GM10266 (cell line): ENCODE results near the gene LRRC73.
"Not testable (repeated sequence)": the region's sequence is repeated elsewhere in the genome, so short reads cannot be mapped to it uniquely, and the experiment has no call there.

Experiments
- DNase-seq: peaks from one replicate; pipeline ENCODE4 v3.0.0; 2012; ENCODE audit errors: extremely low spot score
- CTCF ChIP-seq: IDR thresholded peaks from 2 replicates; pipeline ENCODE4 v1.5.1; 2012; ENCODE audit warnings: mild to moderate bottlenecking, low read depth; ENCODE audit not compliant: control insufficient read depth, insufficient read depth; ENCODE audit errors: missing control alignments

Gene LRRC73

GRCh38 chr6:43500921-43501320 is 9.2 kb downstream of the LRRC73 start:
- DNase-seq, result no peak
- no peak for TF ChIP-seq CTCF

DNA sequence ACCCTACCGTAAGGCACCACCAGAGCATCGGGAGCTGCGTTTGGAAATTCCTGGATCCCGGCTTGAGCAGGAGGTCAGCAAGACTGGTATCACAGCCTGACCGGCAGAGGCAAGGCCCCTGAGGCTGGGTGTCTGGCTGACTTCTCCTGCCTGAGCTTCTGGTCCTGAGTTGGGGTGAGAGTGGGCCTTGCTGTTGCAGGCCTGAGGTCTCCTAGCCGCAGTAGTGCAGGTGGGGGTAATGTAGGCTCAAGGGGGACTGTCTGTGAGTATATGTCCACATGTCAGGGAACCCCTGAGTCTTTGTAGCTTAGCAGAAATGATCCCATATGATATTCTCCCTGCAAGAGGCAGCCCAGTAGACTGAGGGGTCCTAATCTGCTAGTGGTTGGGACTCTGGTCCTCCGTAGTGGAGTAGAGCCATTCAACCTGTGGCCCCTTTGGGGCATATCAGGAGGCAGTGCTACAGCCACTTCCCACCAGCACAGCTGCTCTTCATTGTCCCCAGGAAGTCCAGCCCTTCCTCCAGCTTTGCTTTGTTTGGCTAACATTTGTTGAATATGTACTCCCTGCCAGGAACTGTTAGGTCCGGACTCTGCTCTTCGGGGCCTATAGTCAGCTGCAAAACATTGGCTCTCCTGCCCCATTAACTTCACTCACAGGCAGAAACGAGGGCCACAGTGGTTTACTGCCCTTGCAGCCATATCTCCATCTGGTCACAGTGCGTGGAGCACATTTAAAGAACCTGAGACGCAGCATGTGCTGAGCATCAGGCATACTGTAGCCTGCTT is 10.9 kb downstream of the LRRC73 start:
- no peak for DNase-seq

DNA sequence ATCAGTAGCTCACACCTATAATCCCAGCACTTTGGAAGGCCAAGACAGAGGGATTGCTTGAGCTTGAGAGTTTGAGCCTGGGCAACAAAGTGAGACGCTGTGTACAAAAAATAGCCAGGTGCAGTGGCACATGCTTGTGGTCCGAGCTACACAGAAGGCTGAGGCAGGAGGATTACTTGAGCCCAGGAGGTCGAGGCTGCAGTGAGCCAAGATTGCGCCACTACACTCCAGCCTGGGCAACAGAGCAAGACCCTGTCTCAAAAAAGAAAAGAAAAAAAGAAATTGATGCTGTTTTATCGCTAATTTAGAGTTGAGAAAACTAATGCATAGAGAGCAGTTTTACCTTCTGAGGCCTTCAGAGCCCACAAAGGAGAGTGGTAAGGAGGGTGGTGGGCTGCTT is 11.9 kb downstream of the LRRC73 start:
- not testable (repeated sequence) for DNase-seq

More for the DNA sequence above, 10.9 kb downstream of the LRRC73 start:
- no peak for TF ChIP-seq CTCF

GRCh38 chr6:43497689-43498088 is 12.5 kb downstream of the LRRC73 start:
- no peak for DNase-seq
- TF ChIP-seq CTCF, result no peak

DNA sequence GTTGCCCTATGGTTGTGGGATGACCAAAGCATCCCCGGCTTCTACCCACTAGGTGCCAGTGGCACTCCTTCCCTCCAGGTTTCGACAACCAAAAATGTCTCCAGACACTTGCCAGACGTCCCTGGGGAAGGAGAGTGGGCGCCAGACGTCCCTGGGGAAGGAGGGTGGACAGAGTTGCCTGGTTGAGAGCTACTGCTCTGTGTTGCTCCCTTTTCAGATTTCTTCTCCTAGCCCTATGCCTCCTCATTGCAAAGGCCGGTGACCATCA is 13.1 kb downstream of the LRRC73 start:
- TF ChIP-seq CTCF, result no peak
- no peak for DNase-seq

- peak; percentile 62 for TF ChIP-seq CTCF
Measured at GRCh38 chr6:43496370-43497128, 13.6 kb downstream of the LRRC73 start.

DNA sequence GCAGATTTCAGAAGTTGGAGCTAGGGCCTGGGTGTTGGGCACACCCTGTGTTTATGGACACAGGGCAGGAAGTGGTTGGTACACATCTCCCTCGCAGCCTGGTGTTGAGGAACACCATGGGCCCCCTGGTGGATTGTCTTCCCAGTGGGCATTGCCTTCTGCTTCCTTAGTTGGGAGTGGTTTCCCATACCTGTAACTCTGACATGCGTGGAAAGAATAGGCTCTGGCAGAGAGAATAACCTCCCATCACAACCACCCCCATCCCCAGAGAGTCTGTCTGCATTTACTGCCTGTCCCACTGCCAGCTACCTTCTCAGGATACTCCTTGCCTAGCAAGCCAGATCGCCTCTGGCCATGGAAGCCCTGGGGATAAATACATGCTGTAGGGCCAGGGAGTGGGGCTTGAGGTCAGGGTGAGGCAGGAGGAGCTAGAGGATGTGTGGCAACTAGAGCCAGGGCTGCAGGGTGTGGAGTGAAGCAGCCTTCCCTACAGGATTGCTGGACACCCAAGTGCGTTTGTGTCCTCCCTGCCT is 14.7 kb downstream of the LRRC73 start:
- TF ChIP-seq CTCF, result no peak
- no peak for DNase-seq

More at GRCh38 chr6:43496370-43497128, 13.6 kb downstream of the LRRC73 start:
- no peak for DNase-seq
